ENCODE data around the gene ANK2.

ANK2 gene

DNA sequence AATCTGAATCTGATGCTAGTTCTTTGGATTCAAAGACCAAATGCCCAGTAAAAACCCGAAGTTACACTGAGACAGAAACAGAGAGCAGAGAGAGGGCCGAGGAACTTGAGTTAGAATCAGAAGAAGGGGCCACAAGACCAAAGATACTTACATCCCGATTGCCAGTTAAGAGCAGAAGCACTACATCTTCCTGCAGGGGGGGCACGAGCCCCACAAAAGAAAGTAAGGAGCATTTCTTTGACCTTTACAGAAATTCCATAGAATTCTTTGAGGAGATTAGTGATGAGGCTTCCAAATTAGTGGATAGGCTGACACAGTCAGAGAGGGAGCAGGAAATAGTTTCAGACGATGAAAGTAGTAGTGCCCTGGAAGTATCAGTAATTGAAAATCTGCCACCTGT is 309.3 kb downstream of the ANK2 start:
- H3K9ac ChIP-seq (ENCODE audit: low read length in 5 of 5) = no peak overlapping the region
- H3K9me3 ChIP-seq (ENCODE audit: control insufficient read depth in 5 of 5, low read length in 5 of 5) = no peaks in the 10 kb centered on the region
- H3K4me1 ChIP-seq (ENCODE audit: control insufficient read depth in 5 of 5, insufficient read depth in 5 of 5, low read length in 5 of 5) = peaks cover 0 to 11% (median 8%) of the 10 kb centered on the region in 5 donors
- H3K27ac ChIP-seq (ENCODE audit: low read depth, low read length) = no peak overlapping the region
- no peak overlapping the region for H3K4me3 ChIP-seq (ENCODE audit: low read depth in 1 of 5, low read length in 5 of 5)
- H3K27me3 ChIP-seq (ENCODE audit: control insufficient read depth in 5 of 5, insufficient read depth in 4 of 5, low read length in 5 of 5) = no peaks in the 10 kb centered on the region
- H3K36me3 ChIP-seq (ENCODE audit: control insufficient read depth in 5 of 5, insufficient read depth in 5 of 5, low read length in 5 of 5) = peaks cover 3 to 26% (median 6%) of the 10 kb centered on the region in 5 donors

DNA sequence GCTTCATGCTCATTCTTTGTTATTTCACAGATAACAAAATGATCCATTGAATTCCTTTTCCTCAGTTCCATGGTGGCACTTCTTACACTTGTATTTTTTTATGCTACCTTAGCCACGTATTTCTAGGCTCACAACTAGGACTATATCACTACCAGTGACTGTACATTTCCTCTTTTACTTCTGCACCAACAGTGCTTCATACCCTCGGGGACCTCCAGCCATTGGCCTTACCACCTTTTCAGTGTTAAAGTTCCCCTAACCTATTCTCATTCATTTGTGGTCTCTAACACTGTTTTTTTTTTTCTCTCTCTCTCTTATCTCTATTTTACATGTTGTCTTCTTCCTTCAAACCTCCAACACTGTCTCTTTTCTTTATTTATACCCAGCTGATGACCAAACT is 315.9 kb downstream of the ANK2 start:
- no peak overlapping the region for H3K4me3 ChIP-seq (ENCODE audit: low read depth in 1 of 5, low read length in 5 of 5)
- H3K9me3 ChIP-seq (ENCODE audit: control insufficient read depth in 5 of 5, low read length in 5 of 5) = no peaks in the 10 kb centered on the region
- peaks cover 17 to 65% (median 29%) of the 10 kb centered on the region in 5 donors for H3K36me3 ChIP-seq (ENCODE audit: control insufficient read depth in 5 of 5, insufficient read depth in 5 of 5, low read length in 5 of 5)
- no peak overlapping the region for H3K9ac ChIP-seq (ENCODE audit: low read length in 5 of 5)
- H3K4me1 ChIP-seq (ENCODE audit: control insufficient read depth in 5 of 5, insufficient read depth in 5 of 5, low read length in 5 of 5) = no peaks in the 10 kb centered on the region
- no peak overlapping the region for H3K27ac ChIP-seq (ENCODE audit: low read depth, low read length)
- H3K27me3 ChIP-seq (ENCODE audit: control insufficient read depth in 5 of 5, insufficient read depth in 4 of 5, low read length in 5 of 5) = no peaks in the 10 kb centered on the region

DNA sequence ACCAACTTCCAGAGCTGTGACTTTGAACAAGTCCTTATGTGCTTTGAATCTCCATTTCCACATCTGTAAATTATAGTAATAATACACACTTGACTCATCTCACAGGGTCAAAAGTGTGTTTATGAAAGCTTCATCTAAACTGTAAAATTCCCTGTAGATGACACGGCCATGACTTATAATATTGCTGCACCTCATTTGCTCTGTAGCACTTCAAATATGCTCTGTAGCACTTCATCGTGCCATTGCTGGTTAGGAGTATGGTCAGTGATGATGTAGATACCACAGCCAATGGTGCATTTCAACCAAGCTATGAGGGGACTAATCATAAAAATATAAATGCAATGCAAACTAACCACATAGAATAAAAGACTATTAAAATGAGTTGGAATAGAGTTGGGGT is 318.6 kb downstream of the ANK2 start:
- no peak overlapping the region for H3K9ac ChIP-seq (ENCODE audit: low read length in 5 of 5)
- H3K4me1 ChIP-seq (ENCODE audit: control insufficient read depth in 5 of 5, insufficient read depth in 5 of 5, low read length in 5 of 5) = peaks cover 0 to 6% (median 0%) of the 10 kb centered on the region in 5 donors
- no peaks in the 10 kb centered on the region for H3K9me3 ChIP-seq (ENCODE audit: control insufficient read depth in 5 of 5, low read length in 5 of 5)
- peaks cover 21 to 70% (median 35%) of the 10 kb centered on the region in 5 donors for H3K36me3 ChIP-seq (ENCODE audit: control insufficient read depth in 5 of 5, insufficient read depth in 5 of 5, low read length in 5 of 5)
- no peaks in the 10 kb centered on the region for H3K27me3 ChIP-seq (ENCODE audit: control insufficient read depth in 5 of 5, insufficient read depth in 4 of 5, low read length in 5 of 5)
- H3K4me3 ChIP-seq (ENCODE audit: low read depth in 1 of 5, low read length in 5 of 5) = no peak overlapping the region
- no peak overlapping the region for H3K27ac ChIP-seq (ENCODE audit: low read depth, low read length)

DNA sequence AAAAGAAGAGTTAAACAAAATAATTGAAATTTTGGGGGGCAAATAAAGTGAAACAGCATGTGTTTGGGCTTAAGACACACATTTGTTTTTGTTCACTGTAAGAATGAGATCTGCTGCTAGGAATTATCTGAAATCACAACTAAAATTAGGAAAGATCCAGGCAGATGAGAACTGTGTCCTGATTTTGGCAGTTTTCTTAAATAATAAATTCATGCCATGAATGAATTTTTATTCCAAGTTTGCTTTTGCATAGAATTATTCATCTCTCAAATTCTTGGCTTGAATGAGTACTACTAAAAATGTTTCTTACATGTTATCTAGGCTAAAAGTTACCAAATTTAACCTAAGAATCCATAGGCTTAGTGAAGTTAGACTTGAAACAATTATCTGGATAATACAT is 321.7 kb downstream of the ANK2 start:
- H3K9ac ChIP-seq (ENCODE audit: low read length in 5 of 5) = no peak overlapping the region
- no peaks in the 10 kb centered on the region for H3K9me3 ChIP-seq (ENCODE audit: control insufficient read depth in 5 of 5, low read length in 5 of 5)
- peaks cover 0 to 6% (median 0%) of the 10 kb centered on the region in 5 donors for H3K4me1 ChIP-seq (ENCODE audit: control insufficient read depth in 5 of 5, insufficient read depth in 5 of 5, low read length in 5 of 5)
- H3K36me3 ChIP-seq (ENCODE audit: control insufficient read depth in 5 of 5, insufficient read depth in 5 of 5, low read length in 5 of 5) = peaks cover 19 to 65% (median 28%) of the 10 kb centered on the region in 5 donors
- no peaks in the 10 kb centered on the region for H3K27me3 ChIP-seq (ENCODE audit: control insufficient read depth in 5 of 5, insufficient read depth in 4 of 5, low read length in 5 of 5)
- H3K4me3 ChIP-seq (ENCODE audit: low read depth in 1 of 5, low read length in 5 of 5) = no peak overlapping the region
- peak overlapping the region; percentile 33 for H3K27ac ChIP-seq (ENCODE audit: low read depth, low read length)

DNA sequence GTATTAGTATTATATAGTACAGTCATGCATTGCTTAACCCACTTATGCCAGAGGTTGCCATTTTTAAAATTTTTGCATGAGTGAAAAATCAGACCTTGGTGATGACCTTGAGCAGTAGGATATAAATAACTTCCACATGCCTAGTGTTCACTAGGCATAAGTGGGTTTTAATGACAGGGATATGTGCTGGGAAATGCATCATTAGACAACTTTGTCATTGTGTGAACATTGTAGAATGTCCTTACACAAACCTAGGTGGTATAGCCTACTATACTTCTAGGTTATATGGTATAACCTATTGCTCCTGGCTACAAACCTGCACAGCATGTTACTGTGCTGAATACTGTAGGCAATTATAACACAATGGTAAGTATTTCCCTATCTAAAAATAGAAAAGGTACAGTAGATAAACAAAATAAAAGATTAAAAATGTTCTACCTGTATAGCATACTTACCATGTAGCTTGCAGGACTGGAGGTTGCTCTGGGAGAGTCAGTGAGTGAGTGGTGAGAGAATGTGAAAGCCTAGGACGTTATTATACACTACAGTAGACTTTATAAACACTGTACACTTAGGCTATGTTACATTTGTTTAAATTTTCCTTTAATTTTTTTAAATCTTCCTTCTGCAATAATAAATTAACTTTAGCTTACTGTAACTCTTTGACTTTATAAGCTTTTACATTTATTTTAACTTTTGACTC is 326.7 kb downstream of the ANK2 start:
- no peak overlapping the region for H3K4me3 ChIP-seq (ENCODE audit: low read depth in 1 of 5, low read length in 5 of 5)
- peaks cover 0 to 3% (median 0%) of the 10 kb centered on the region in 5 donors for H3K4me1 ChIP-seq (ENCODE audit: control insufficient read depth in 5 of 5, insufficient read depth in 5 of 5, low read length in 5 of 5)
- no peaks in the 10 kb centered on the region for H3K9me3 ChIP-seq (ENCODE audit: control insufficient read depth in 5 of 5, low read length in 5 of 5)
- no peak overlapping the region for H3K27ac ChIP-seq (ENCODE audit: low read depth, low read length)
- peaks cover 8 to 39% (median 12%) of the 10 kb centered on the region in 5 donors for H3K36me3 ChIP-seq (ENCODE audit: control insufficient read depth in 5 of 5, insufficient read depth in 5 of 5, low read length in 5 of 5)
- H3K9ac ChIP-seq (ENCODE audit: low read length in 5 of 5) = no peak overlapping the region
- no peaks in the 10 kb centered on the region for H3K27me3 ChIP-seq (ENCODE audit: control insufficient read depth in 5 of 5, insufficient read depth in 4 of 5, low read length in 5 of 5)

DNA sequence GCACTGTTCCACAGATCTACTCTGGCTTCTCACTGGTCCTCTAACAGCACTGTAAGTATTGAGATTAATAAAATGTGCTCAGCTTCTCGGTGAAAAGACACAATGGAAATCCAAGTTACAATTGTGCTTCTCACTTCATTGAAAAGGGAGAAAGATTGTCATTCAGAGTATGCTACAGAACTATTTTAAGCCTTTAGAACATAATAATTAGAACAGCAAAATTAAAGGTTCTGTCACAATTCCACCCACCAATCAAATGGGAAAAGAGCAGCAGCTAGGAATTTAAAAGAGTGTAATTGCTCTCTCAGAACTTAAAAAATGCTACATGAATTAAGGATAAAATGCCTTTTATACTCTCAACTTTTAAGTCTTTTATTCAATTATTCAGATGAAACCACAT is 329.4 kb downstream of the ANK2 start:
- no peak overlapping the region for H3K4me3 ChIP-seq (ENCODE audit: low read depth in 1 of 5, low read length in 5 of 5)
- H3K36me3 ChIP-seq (ENCODE audit: control insufficient read depth in 5 of 5, insufficient read depth in 5 of 5, low read length in 5 of 5) = peaks cover 5 to 31% (median 10%) of the 10 kb centered on the region in 5 donors
- H3K4me1 ChIP-seq (ENCODE audit: control insufficient read depth in 5 of 5, insufficient read depth in 5 of 5, low read length in 5 of 5) = peaks cover 6 to 25% (median 19%) of the 10 kb centered on the region in 5 donors
- H3K9ac ChIP-seq (ENCODE audit: low read length in 5 of 5) = no peak overlapping the region
- H3K27me3 ChIP-seq (ENCODE audit: control insufficient read depth in 5 of 5, insufficient read depth in 4 of 5, low read length in 5 of 5) = peaks cover 0 to 2% (median 0%) of the 10 kb centered on the region in 5 donors
- no peaks in the 10 kb centered on the region for H3K9me3 ChIP-seq (ENCODE audit: control insufficient read depth in 5 of 5, low read length in 5 of 5)
- no peak overlapping the region for H3K27ac ChIP-seq (ENCODE audit: low read depth, low read length)

DNA sequence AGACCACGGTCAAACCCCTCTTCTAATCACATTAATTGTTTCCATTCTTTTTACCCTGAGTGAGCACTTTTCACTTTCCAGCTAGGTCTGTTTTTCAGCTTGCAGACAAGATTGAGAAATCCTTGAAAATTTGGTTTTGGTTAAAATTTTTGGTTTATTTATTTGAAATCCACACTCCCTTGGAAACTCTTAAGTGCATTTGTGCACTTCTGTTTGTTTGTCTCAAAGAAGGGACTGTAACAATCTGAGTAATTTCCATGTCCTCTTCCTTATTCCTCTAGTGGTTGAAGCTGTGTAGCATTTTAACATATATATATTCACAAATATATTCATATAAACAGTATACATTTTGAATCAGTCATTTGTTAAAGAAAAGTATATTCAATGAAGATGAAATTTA is 333.3 kb downstream of the ANK2 start:
- Histone ChIP-seq H3K9ac (ENCODE audit: low read length in 5 of 5) (no peak overlapping the region), H3K27ac (ENCODE audit: low read depth, low read length) (peak overlapping the region; percentile 67), H3K4me1 (ENCODE audit: control insufficient read depth in 5 of 5, insufficient read depth in 5 of 5, low read length in 5 of 5) (peaks cover 6 to 30% (median 27%) of the 10 kb centered on the region in 5 donors), H3K27me3 (ENCODE audit: control insufficient read depth in 5 of 5, insufficient read depth in 4 of 5, low read length in 5 of 5) (peaks cover 0 to 2% (median 0%) of the 10 kb centered on the region in 5 donors), H3K9me3 (ENCODE audit: control insufficient read depth in 5 of 5, low read length in 5 of 5) (no peaks in the 10 kb centered on the region), H3K36me3 (ENCODE audit: control insufficient read depth in 5 of 5, insufficient read depth in 5 of 5, low read length in 5 of 5) (peaks cover 3 to 17% (median 7%) of the 10 kb centered on the region in 5 donors), H3K4me3 (ENCODE audit: low read depth in 1 of 5, low read length in 5 of 5) (no peak overlapping the region)

DNA sequence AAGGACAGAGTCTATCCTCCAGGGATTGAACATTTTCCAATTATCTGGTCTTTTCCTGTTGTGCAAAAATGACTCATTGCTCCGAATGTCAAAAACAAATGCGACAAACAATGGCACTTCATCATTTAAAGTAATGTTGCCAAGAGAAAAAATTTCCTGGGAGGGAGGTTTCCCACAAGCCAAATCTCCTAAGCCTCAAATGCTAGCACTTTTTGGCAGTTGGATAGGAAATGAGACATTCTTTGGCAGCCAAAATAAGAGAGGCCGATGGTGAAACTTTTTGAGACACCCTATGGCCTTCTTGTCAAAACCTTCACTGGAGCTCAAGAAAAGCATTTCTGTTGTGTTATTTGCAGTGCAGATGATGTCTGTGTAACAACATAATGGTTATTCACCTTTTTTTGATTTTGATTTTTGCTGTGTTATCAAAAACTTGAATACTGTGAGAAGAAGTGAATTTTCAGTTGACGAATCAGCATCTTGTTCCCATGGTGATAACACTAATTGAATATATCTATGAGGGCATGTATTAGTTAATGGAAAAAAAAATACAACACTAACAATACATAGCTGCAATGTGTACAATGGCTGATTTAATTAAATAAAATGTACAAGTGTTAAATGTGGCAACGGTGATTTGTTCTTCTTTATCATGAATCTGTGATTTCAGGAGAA is 333.8 kb downstream of the ANK2 start:
- H3K4me3 ChIP-seq (ENCODE audit: low read depth in 1 of 5, low read length in 5 of 5) = no peak overlapping the region
- peaks cover 6 to 30% (median 27%) of the 10 kb centered on the region in 5 donors for H3K4me1 ChIP-seq (ENCODE audit: control insufficient read depth in 5 of 5, insufficient read depth in 5 of 5, low read length in 5 of 5)
- peak overlapping the region; percentile 67 for H3K27ac ChIP-seq (ENCODE audit: low read depth, low read length)
- peaks cover 3 to 17% (median 6%) of the 10 kb centered on the region in 5 donors for H3K36me3 ChIP-seq (ENCODE audit: control insufficient read depth in 5 of 5, insufficient read depth in 5 of 5, low read length in 5 of 5)
- peaks cover 0 to 2% (median 0%) of the 10 kb centered on the region in 5 donors for H3K27me3 ChIP-seq (ENCODE audit: control insufficient read depth in 5 of 5, insufficient read depth in 4 of 5, low read length in 5 of 5)
- H3K9me3 ChIP-seq (ENCODE audit: control insufficient read depth in 5 of 5, low read length in 5 of 5) = no peaks in the 10 kb centered on the region
- H3K9ac ChIP-seq (ENCODE audit: low read length in 5 of 5) = peak overlapping the region in 1 of 5 donors; percentile 84

DNA sequence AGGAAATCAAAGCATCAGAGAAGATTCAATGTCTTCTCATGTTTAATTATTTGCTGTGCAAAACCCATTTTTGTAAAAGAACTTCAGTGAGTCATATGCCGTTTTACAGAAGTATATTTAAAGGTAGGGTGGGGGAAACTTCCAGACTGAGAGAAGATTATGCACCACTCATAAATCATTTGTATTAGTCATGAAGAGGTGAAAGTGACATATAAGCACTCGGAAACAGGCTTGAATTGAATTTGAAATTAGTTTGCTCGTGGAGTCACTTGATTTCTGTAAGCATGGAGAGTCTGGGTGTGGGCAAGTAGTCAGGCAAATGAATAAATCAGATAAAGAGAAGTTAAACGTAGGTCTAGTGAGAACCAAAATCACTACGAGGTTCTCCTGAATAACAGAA is 335.1 kb downstream of the ANK2 start:
- H3K27me3 ChIP-seq (ENCODE audit: control insufficient read depth in 5 of 5, insufficient read depth in 4 of 5, low read length in 5 of 5) = peaks cover 0 to 2% (median 0%) of the 10 kb centered on the region in 5 donors
- no peak overlapping the region for H3K4me3 ChIP-seq (ENCODE audit: low read depth in 1 of 5, low read length in 5 of 5)
- peak overlapping the region; percentile 67 for H3K27ac ChIP-seq (ENCODE audit: low read depth, low read length)
- no peak overlapping the region for H3K9ac ChIP-seq (ENCODE audit: low read length in 5 of 5)
- H3K4me1 ChIP-seq (ENCODE audit: control insufficient read depth in 5 of 5, insufficient read depth in 5 of 5, low read length in 5 of 5) = peaks cover 6 to 30% (median 27%) of the 10 kb centered on the region in 5 donors
- no peaks in the 10 kb centered on the region for H3K9me3 ChIP-seq (ENCODE audit: control insufficient read depth in 5 of 5, low read length in 5 of 5)
- peaks cover 0 to 10% (median 4%) of the 10 kb centered on the region in 5 donors for H3K36me3 ChIP-seq (ENCODE audit: control insufficient read depth in 5 of 5, insufficient read depth in 5 of 5, low read length in 5 of 5)

DNA sequence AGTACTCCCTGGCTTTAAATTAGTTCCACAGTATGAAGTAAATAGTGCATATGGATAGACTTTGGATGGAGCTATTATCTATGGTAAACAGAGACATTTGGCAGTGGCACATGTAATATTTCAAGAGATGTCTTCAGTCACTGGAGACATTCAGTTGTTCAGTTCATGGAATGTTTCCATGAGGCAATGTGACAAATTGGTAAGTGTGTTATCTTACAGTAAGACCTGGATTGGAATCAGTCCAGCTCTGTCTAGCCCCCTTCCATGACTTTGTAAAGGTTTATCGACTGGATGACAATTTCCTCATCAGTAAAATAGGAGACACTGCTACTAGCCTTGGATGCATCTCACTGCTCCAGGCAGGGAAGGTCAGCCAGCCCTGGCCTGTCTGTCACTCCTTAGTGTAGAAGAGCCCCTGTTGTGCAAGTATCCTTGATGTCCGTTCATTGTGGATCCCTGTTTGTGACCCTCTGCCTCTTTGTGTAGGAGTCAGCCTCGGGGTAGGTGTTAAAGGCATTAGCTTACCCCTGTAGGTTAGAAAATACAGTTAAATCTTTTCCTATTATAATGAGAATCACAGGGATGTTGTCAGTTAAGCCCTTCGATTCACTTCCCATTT is 335.9 kb downstream of the ANK2 start:
- peaks cover 0 to 10% (median 4%) of the 10 kb centered on the region in 5 donors for H3K36me3 ChIP-seq (ENCODE audit: control insufficient read depth in 5 of 5, insufficient read depth in 5 of 5, low read length in 5 of 5)
- no peak overlapping the region for H3K4me3 ChIP-seq (ENCODE audit: low read depth in 1 of 5, low read length in 5 of 5)
- H3K27ac ChIP-seq (ENCODE audit: low read depth, low read length) = peak overlapping the region; percentile 67
- no peaks in the 10 kb centered on the region for H3K9me3 ChIP-seq (ENCODE audit: control insufficient read depth in 5 of 5, low read length in 5 of 5)
- H3K9ac ChIP-seq (ENCODE audit: low read length in 5 of 5) = no peak overlapping the region
- H3K4me1 ChIP-seq (ENCODE audit: control insufficient read depth in 5 of 5, insufficient read depth in 5 of 5, low read length in 5 of 5) = peaks cover 6 to 30% (median 27%) of the 10 kb centered on the region in 5 donors
- H3K27me3 ChIP-seq (ENCODE audit: control insufficient read depth in 5 of 5, insufficient read depth in 4 of 5, low read length in 5 of 5) = peaks cover 0 to 2% (median 0%) of the 10 kb centered on the region in 5 donors

Measured in subcutaneous abdominal adipose tissue (tissue), 5 donors.